Stimulated activated CD8-positive, alpha-beta memory T cell treated with anti-CD3 and anti-CD28 coated beads, Interleukin-15, amount 100 ng/mL, for 1 hour (primary cell): ENCODE data around the gene TRABD2B.

Source experiments
- DNase-seq: peaks from one replicate; pipeline ENCODE4 v3.0.0-alpha.2; 2020; ENCODE audit warnings: low read depth

The TRABD2B gene

GRCh38 chr1:47774986-47775834, 222.0 kb downstream of the TRABD2B start:
- no peak for DNase-seq

GRCh38 chr1:47772960-47773682, 224.1 kb downstream of the TRABD2B start:
- DNase-seq, result no peak

GRCh38 chr1:47772281-47772680, 224.9 kb downstream of the TRABD2B start:
- DNase-seq, result no peak

- DNase-seq, result no peak
Observed at GRCh38 chr1:47771751-47772150, 225.4 kb downstream of the TRABD2B start.

- DNase-seq, result no peak
Observed at GRCh38 chr1:47769983-47770382, 227.2 kb downstream of the TRABD2B start.

GRCh38 chr1:47769295-47769694, 227.9 kb downstream of the TRABD2B start:
- no peak for DNase-seq

- no peak for DNase-seq
Observed at GRCh38 chr1:47767741-47768100, 229.5 kb downstream of the TRABD2B start.

- no peak for DNase-seq
Observed at GRCh38 chr1:47766832-47767740, 230.1 kb downstream of the TRABD2B start.

- no peak for DNase-seq
Observed at GRCh38 chr1:47765742-47766485, 231.3 kb downstream of the TRABD2B start.

GRCh38 chr1:47765236-47765635, 231.9 kb downstream of the TRABD2B start:
- no peak for DNase-seq

- DNase-seq, result no peak
Observed at GRCh38 chr1:47764461-47765046, 232.6 kb downstream of the TRABD2B start.

- no peak for DNase-seq
Observed at GRCh38 chr1:47763591-47764171, 233.5 kb downstream of the TRABD2B start.

- no peak for DNase-seq
Observed at GRCh38 chr1:47761974-47762373, 235.2 kb downstream of the TRABD2B start.

GRCh38 chr1:47761201-47761930, 235.8 kb downstream of the TRABD2B start:
- DNase-seq, result no peak

- DNase-seq, result no peak
Observed at GRCh38 chr1:47759936-47760629, 237.1 kb downstream of the TRABD2B start.

GRCh38 chr1:47759251-47759935, 237.8 kb downstream of the TRABD2B start:
- no peak for DNase-seq

- DNase-seq, result no peak
Observed at GRCh38 chr1:47758341-47759250, 238.6 kb downstream of the TRABD2B start.
